Smooth muscle cell (in vitro differentiated cells): ENCODE data around the gene COL17A1. TPM values are rescaled to one million over a fixed set of nuclear protein-coding genes. Genes with fewer than 3 reads are reported as not detected.

ENCODE experiments used
- DNase-seq: peaks from one replicate; lab custom pipeline; 2025; ENCODE audit not compliant: unreplicated experiment; lab: John Stamatoyannopoulos, UW
- H2AFZ ChIP-seq: fragments of 200-600 bp; sonication (generic); 2 replicates; pipeline ENCODE4 v1.6.0; 2016; ENCODE audit warnings: antibody characterized with exemption, low read depth, mild to moderate bottlenecking
- H3F3A ChIP-seq: fragments of 200-600 bp; sonication (generic); 2 replicates; pipeline ENCODE4 v1.6.0; 2017; ENCODE audit warnings: antibody characterized with exemption, low read depth
- H3K27ac ChIP-seq: fragments of 200-600 bp; sonication (generic); 2 replicates; pipeline ENCODE4 v1.5.1; 2016; ENCODE audit warnings: low read depth, mild to moderate bottlenecking
- H3K27me3 ChIP-seq: fragments of 200-600 bp; sonication (generic); 2 replicates; pipeline ENCODE4 v1.6.1; 2016; ENCODE audit warnings: low read depth, mild to moderate bottlenecking
- H3K36me3 ChIP-seq: fragments of 200-600 bp; sonication (generic); 2 replicates; pipeline ENCODE4 v1.5.1; 2016; ENCODE audit warnings: low read depth
- H3K4me1 ChIP-seq: fragments of 200-600 bp; sonication (generic); 2 replicates; pipeline ENCODE4 v1.5.1; 2016; ENCODE audit warnings: low read depth
- H3K4me2 ChIP-seq: fragments of 200-600 bp; sonication (generic); 2 replicates; pipeline ENCODE4 v1.6.0; 2016; ENCODE audit warnings: mild to moderate bottlenecking
- H3K4me3 ChIP-seq: fragments of 200-600 bp; sonication (generic); 2 replicates; pipeline ENCODE4 v1.5.1; 2016; ENCODE audit warnings: mild to moderate bottlenecking
- H3K79me2 ChIP-seq: fragments of 200-600 bp; sonication (generic); 2 replicates; pipeline ENCODE4 v1.6.0; 2016; ENCODE audit warnings: low read depth, mild to moderate bottlenecking
- H3K9ac ChIP-seq: fragments of 200-600 bp; sonication (generic); 2 replicates; pipeline ENCODE4 v1.6.0; 2016; ENCODE audit warnings: low read depth
- H3K9me3 ChIP-seq: fragments of 200-600 bp; sonication (generic); replicated peaks from 2 replicates; pipeline ENCODE4 v1.5.1; 2016; ENCODE audit warnings: low read depth
- H4K20me1 ChIP-seq: fragments of 200-600 bp; sonication (generic); 2 replicates; pipeline ENCODE4 v1.6.0; 2016; ENCODE audit warnings: low read depth
- WGBS: methylation state at CpG from one replicate; pipeline ENCODE4 v1.1.7; 2016; ENCODE audit warnings: low lambda C conversion rate; 5-methylcytosine and 5-hydroxymethylcytosine counted together
- polyA plus RNA-seq: library from polyadenylated mRNA; unstranded; fragments of >200 nt; fragmentation: Nextera tagmentation; extraction: Ambion mirVana; gene quantifications from 2 replicates; pipeline ENCODE4 v1.2.1, GENCODE V29; 2016
- total RNA-seq: library from RNA; depleted of rRNA; stranded (reverse); fragments of >200 nt; gene quantifications from 2 replicates; pipeline ENCODE4 v1.2.3, GENCODE V29; 2014
- TF ChIP-seq, protein P1 (sequence below): fragments of 200-600 bp; sonication (generic); IDR thresholded peaks from 2 replicates; pipeline ENCODE4 v1.5.1; 2017; ENCODE audit warnings: borderline replicate concordance, mild to moderate bottlenecking, antibody characterized with exemption; ENCODE audit not compliant: insufficient read depth, poor library complexity, severe bottlenecking

The COL17A1 gene
- total and polyA plus RNA-seq, 2 experiments from 2014 or later = 31.5 to 150 TPM

DNA sequence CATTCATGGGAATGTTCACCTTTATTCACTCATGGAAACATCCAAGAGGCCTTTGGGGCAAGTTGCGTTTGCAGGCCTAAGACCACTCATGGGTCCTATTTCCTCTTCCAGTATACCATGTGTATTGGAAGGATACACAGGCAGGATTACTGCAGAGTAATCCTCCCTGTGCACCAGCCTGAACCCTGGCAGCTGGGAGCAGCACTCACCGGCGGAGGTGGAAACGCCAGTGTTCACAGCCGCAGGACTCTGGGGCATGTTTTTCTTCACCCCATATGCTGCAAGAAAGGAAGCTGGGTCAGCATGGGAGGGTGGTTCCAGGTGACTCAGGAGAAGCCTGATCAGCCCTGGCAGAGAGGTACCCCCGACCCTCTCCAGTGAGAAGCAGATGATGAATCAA is 24.5 kb downstream of the COL17A1 start:
- 88% methylated on average over 6 of the region's 6 CpGs for WGBS
- no peak for DNase-seq
- H3K27ac ChIP-seq = no peak overlapping the region
- no peaks in the 10 kb centered on the region for H3K9me3 ChIP-seq
- no peak overlapping the region for H3K9ac ChIP-seq
- H3K36me3 ChIP-seq = no peaks in the 10 kb centered on the region
- H3K4me2 ChIP-seq = no peak overlapping the region
- no peaks in the 10 kb centered on the region for H3K27me3 ChIP-seq
- TF ChIP-seq, protein P1, sequence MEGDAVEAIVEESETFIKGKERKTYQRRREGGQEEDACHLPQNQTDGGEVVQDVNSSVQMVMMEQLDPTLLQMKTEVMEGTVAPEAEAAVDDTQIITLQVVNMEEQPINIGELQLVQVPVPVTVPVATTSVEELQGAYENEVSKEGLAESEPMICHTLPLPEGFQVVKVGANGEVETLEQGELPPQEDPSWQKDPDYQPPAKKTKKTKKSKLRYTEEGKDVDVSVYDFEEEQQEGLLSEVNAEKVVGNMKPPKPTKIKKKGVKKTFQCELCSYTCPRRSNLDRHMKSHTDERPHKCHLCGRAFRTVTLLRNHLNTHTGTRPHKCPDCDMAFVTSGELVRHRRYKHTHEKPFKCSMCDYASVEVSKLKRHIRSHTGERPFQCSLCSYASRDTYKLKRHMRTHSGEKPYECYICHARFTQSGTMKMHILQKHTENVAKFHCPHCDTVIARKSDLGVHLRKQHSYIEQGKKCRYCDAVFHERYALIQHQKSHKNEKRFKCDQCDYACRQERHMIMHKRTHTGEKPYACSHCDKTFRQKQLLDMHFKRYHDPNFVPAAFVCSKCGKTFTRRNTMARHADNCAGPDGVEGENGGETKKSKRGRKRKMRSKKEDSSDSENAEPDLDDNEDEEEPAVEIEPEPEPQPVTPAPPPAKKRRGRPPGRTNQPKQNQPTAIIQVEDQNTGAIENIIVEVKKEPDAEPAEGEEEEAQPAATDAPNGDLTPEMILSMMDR = no peak
- peaks cover 19% of the 10 kb centered on the region for H3K4me1 ChIP-seq
- H3K4me3 ChIP-seq = no peak overlapping the region
- H4K20me1 ChIP-seq = no peaks in the 10 kb centered on the region
- no peaks in the 10 kb centered on the region for H3F3A ChIP-seq
- H3K79me2 ChIP-seq = no peaks in the 10 kb centered on the region
- no peak overlapping the region for H2AFZ ChIP-seq

DNA sequence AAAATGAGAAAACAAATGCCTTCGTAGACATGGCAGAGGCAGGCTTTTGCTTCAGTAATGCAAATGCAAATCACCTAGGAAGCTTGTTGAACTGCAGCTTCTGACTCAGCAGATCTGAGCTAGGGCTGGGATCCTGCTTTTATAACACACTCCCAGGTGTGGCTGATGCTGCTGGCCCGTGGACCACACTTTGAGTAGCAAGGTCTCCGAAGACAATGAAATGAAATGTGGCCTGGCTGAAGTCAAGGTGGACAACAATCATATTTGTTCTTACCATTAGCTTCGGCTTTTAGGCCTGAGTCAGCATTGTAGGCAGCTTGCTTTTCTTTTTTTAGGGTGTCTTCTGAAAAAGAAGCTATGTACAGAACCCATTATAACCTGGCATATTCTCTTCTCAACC is 26.3 kb downstream of the COL17A1 start:
- WGBS = 64% methylated on average over 4 of the region's 4 CpGs
- Histone ChIP-seq H3K36me3 (no peaks in the 10 kb centered on the region), H3K9me3 (no peaks in the 10 kb centered on the region), H3K4me1 (peaks cover 15% of the 10 kb centered on the region), H3F3A (no peaks in the 10 kb centered on the region), H2AFZ (no peak overlapping the region), H4K20me1 (no peaks in the 10 kb centered on the region), H3K27me3 (no peaks in the 10 kb centered on the region), H3K4me3 (no peak overlapping the region), H3K9ac (no peak overlapping the region), H3K79me2 (no peaks in the 10 kb centered on the region), H3K4me2 (no peak overlapping the region), H3K27ac (no peak overlapping the region)
- DNase-seq = no peak
- TF ChIP-seq, protein P1 = no peak

DNA sequence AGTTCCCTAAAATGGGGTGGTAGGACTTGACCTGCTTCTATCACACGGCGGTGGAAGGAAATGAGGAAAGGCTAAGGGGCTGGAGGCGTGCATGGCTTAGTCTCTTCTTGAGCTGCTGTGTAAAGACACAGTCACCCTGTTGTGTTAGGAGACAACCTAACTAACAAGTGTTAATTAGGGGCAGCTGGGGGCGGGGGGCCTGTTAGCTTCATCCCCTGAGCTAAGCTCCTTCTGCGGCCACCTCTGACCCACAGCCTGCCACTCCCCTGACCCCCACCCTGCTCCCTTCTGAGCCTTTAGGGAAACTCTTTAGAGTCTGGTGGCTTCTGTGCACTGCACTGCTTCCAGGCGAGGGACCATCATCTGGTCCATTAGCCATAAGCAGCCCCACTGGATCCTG is 28.0 kb downstream of the COL17A1 start:
- H3K9ac ChIP-seq = no peak overlapping the region
- H3K27me3 ChIP-seq = no peaks in the 10 kb centered on the region
- no peak overlapping the region for H2AFZ ChIP-seq
- WGBS = 85% methylated on average over 6 of the region's 6 CpGs
- no peak overlapping the region for H3K4me2 ChIP-seq
- DNase-seq = no peak
- no peaks in the 10 kb centered on the region for H3K79me2 ChIP-seq
- no peaks in the 10 kb centered on the region for H4K20me1 ChIP-seq
- no peak overlapping the region for H3K4me3 ChIP-seq
- TF ChIP-seq, protein P1 = no peak
- no peaks in the 10 kb centered on the region for H3K36me3 ChIP-seq
- H3K4me1 ChIP-seq = peaks cover 15% of the 10 kb centered on the region
- no peaks in the 10 kb centered on the region for H3F3A ChIP-seq
- H3K9me3 ChIP-seq = no peaks in the 10 kb centered on the region
- no peak overlapping the region for H3K27ac ChIP-seq

DNA sequence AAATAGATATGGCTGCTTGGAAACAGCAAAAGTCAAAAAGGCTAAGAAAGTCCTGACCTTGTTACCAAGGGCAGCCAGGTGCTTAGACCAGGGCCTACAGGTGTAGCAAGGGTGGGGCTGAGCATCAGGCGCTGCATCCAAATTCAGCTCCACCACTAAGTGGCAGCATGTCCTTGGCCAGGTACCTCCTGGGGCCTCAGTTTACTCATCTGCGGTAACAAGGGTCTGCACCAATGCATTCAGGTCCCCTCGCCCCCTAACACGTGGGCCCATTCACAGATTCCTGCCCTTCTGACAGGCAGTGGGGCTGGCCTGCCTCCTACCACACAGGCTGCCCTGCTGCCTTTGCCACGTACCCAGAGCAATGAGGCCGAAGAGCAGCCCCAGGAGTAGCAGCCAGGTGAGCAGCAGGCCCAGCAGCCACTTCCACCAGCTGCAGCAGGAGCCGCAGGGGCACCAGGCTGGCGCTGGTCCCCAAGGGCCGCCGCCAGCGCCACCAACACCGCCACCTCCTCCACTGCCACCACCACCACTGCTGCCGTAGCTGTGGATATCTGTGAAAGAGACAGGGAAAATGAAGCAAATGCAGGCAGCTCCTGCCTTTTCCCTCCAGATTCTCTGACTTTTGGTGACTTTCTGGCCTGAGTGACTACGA is 28.9 kb downstream of the COL17A1 start:
- H3K4me1 ChIP-seq = peaks cover 15% of the 10 kb centered on the region
- H3K27me3 ChIP-seq = no peaks in the 10 kb centered on the region
- no peaks in the 10 kb centered on the region for H4K20me1 ChIP-seq
- H3K79me2 ChIP-seq = no peaks in the 10 kb centered on the region
- H2AFZ ChIP-seq = no peak overlapping the region
- DNase-seq = no peak
- 91% methylated on average over 14 of the region's 14 CpGs for WGBS
- TF ChIP-seq, protein P1 = no peak
- H3F3A ChIP-seq = no peaks in the 10 kb centered on the region
- no peaks in the 10 kb centered on the region for H3K9me3 ChIP-seq
- H3K36me3 ChIP-seq = no peaks in the 10 kb centered on the region
- no peak overlapping the region for H3K4me2 ChIP-seq
- no peak overlapping the region for H3K27ac ChIP-seq
- no peak overlapping the region for H3K4me3 ChIP-seq
- H3K9ac ChIP-seq = no peak overlapping the region
